Measurements from ENCODE around the gene DFFB. TPM values are rescaled to one million over a fixed set of nuclear protein-coding genes. Genes with fewer than 3 reads are reported as not detected.

DFFB gene, protein sequence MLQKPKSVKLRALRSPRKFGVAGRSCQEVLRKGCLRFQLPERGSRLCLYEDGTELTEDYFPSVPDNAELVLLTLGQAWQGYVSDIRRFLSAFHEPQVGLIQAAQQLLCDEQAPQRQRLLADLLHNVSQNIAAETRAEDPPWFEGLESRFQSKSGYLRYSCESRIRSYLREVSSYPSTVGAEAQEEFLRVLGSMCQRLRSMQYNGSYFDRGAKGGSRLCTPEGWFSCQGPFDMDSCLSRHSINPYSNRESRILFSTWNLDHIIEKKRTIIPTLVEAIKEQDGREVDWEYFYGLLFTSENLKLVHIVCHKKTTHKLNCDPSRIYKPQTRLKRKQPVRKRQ
- 3.9 and 4.5 TPM in 2 replicates for total RNA-seq

DNA sequence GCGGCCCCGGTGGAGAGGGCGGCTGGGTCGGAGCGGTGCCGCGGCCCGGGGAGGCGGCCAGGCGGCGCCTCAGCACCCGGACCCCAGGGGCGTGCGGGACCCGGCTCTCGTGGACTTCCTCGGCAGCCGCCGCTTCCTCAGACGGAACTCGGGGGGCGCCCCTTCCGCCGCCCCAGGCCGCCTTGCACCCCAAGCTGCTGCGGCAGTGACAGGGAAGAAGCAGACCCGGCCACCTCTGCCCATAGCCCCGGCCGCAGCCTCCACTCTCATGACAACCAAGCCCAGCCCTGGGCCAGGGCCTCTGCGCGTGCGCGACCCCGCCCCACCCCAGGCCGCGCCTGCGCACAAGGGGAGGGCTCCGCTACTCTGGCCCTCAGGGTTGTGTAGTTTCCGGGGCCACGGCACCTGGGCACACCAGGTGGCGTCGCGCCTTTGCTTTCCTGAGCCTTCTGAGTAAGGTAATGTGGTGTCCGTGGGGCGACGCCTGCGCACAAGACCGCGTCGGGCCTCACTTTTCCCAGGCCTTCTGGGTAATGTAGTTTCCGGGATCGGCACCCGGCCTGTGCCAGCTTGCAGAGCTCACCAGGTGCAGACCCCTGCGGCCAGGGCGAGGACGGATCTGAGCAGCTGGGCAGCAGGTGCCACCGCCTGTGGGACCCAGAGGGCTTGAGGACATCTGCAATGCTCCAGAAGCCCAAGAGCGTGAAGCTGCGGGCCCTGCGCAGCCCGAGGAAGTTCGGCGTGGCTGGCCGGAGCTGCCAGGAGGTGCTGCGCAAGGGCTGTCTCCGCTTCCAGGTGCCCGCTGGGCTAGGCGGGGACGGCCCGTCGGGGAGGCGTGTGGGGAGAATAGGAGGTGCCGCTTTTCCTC is at the start of gene DFFB, which contains the start of gene CEP104:
Gene DFFB, plus strand, starts transcription at position 554 of the 868 bp plus-strand sequence. Its CDS starts 128 bp downstream, at position 682.
Gene CEP104, minus strand, starts transcription at position 289 of the 868 bp plus-strand sequence. CDS start 4,804 bp downstream, outside the sequence.

DNA sequence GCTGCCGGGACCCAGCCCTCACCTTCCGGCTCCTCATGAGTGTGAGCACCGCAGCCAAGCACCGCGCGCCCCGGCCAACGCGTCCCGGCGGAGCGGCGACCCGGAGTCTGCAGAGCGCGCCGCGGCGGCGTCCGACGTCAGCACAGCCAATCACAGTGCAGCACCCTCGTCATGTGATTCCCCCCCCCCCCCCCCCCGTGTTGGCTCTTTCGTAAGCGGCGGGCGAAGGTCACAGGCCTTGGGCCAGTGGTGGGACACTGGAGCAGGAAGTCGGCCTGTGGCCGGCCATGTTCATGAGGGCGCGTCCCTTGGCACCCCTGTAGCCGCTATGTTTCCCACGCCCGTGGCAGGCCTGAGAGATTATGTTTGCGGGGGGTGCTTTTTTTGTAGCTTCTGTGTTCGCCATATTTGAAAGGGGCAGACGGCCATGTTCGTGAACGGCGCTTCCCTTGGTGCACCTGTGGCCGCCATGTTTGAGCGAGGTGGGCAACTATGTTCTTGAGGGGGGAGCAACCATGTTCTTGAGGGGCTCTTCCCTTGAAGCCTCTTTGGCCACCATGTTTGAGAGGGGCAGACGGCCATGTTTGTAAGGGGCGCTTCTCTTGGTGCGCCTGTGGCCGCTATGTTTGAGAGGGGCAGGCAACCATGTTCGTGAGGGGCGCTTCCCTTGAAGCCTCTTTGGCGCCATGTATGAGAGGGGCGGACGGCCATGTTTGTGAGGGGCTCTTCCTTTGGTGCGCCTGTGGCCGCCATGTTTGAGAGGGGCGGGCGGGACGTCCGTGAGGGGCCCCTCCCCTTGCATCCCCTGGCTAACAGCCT is 43.1 kb downstream of the DFFB start, which contains the start of gene C1orf174:
Gene C1orf174, minus strand, starts transcription at position 123 of the 819 bp plus-strand sequence. Its CDS starts 86 bp downstream, at position 37.

Other genes starting within 250 kb of the DFFB start
- 1.2 and 2.4 TPM in 2 replicates for gene MEGF6, start 246.0 kb upstream of the DFFB start, total RNA-seq
- 24.5 and 32.0 TPM in 2 replicates for gene TPRG1L, start 232.5 kb upstream of the DFFB start, total RNA-seq
- 9.9 and 12.7 TPM in 2 replicates for gene WRAP73, start 207.4 kb upstream of the DFFB start, total RNA-seq
- gene TP73, start 205.0 kb upstream of the DFFB start, total RNA-seq: not detected in 2 replicates
- gene CCDC27, start 105.0 kb upstream of the DFFB start, total RNA-seq: not detected in 2 replicates
- 2.1 TPM in 1 of 2 replicates, not detected in the other for gene SMIM1, start 84.7 kb upstream of the DFFB start, total RNA-seq
- gene LRRC47, start 61.0 kb upstream of the DFFB start, total RNA-seq: 30.4 and 34.1 TPM in 2 replicates
- 9.7 and 16.7 TPM in 2 replicates for gene CEP104, start 265 bp upstream of the DFFB start, total RNA-seq
- gene C1orf174, start 42.8 kb downstream of the DFFB start, total RNA-seq: 26.0 and 30.8 TPM in 2 replicates